ENCODE results near the gene SPATA21. TPM values are rescaled to one million over a fixed set of nuclear protein-coding genes. Genes with fewer than 3 reads are reported as not detected.
"Not testable (repeated sequence)": the region's sequence is repeated elsewhere in the genome, so short reads cannot be mapped to it uniquely, and the experiment has no call there.

Gene SPATA21
- total and polyA plus RNA-seq, 10 of the 15 experiments (the other 5 are each of a cell fraction or from before 2014, with no cell fraction given): 0.05 to 1.1 (median 0.24) TPM; not detected in 1

DNA sequence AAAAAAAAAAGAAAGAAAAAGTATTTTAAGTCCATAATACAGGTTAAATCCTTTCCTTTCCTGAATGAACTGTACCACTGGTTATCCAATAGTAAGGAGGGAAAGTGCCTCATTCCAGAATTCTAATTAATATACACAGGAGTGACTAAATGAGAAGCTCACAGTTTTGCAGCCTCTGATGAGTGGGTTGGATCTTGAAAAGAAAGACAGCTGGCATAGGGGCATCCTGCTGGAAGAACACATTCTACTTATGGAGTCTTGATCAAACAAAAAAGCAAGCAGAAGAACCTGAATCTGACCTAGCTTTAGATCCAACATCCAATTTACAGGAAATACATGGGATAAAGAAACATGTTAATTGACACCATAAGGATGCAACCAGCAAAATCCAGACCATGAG, 49.8 kb upstream of the SPATA21 start:
- intact Hi-C loops (cut with micrococcal nuclease; ENCODE audit: unreplicated experiment); H2AFZ ChIP-seq (ENCODE audit: control insufficient read depth, low read depth, low read length); H3K79me2 ChIP-seq (ENCODE audit: control insufficient read depth, insufficient read depth, low read length); H3K4me3 ChIP-seq; H3K9ac ChIP-seq (ENCODE audit: control insufficient read depth, insufficient read depth, low read length); BruUV-seq (replicated peaks); CTCF ChIA-PET; H3K4me2 ChIP-seq (ENCODE audit: control insufficient read depth, insufficient read depth); H3K36me3 ChIP-seq (ENCODE audit: control insufficient read depth in 2 of 2, insufficient read depth in 2 of 2, low read length in 1 of 2); RAD21 ChIA-PET (ENCODE audit: unreplicated experiment); H4K20me1 ChIP-seq (ENCODE audit: control insufficient read depth, insufficient read depth); H3K27ac ChIP-seq (ENCODE audit: control insufficient read depth, insufficient read depth); DNase-seq (ENCODE audit: low read depth, low spot score); ATAC-seq; H3K27me3 ChIP-seq (replicated peaks in 1 of 2; ENCODE audit: control insufficient read depth in 2 of 2, insufficient read depth in 2 of 2, low read length in 1 of 2); FAIRE-seq; H3K4me1 ChIP-seq (ENCODE audit: control insufficient read depth, insufficient read depth, low read length); POLR2A ChIA-PET; in situ Hi-C loops (cut with MboI); H3K9me3 ChIP-seq (replicated peaks; ENCODE audit: control insufficient read depth, insufficient read depth, low read length); SMC1A ChIA-PET (ENCODE audit: uncharacterized antibody, unreplicated experiment): not testable (repeated sequence)

DNA sequence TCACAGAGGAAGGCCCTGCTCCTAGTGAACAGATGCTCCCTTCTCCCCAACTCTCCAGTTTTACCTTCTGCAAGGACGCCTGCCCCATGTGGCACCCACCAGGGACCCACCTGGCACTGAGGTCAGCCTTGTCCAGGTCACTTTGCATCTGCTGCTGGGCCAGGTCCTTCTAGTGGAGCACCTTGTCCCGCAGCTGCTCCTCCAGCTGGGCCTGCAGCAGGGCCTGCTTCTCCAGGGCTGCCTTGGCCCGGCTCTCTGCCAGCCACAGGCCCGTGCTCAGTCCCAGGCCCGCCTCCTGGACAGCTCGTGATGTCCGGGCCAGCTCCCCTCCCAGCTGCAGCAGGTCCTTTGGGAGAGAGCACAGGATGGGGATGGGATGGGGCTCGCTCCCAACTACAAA, 49.1 kb upstream of the SPATA21 start:
- 63% methylated on average over 8 of the region's 8 CpGs for WGBS (ENCODE audit: insufficient coverage, insufficient replicate concordance, low lambda C conversion rate, missing lambda C conversion rate)
- H3K4me3 ChIP-seq; H3K79me2 ChIP-seq (ENCODE audit: control insufficient read depth, insufficient read depth, low read length); H3K4me1 ChIP-seq (ENCODE audit: control insufficient read depth, insufficient read depth, low read length); H3K4me2 ChIP-seq (ENCODE audit: control insufficient read depth, insufficient read depth); DNase-seq (ENCODE audit: low read depth, low spot score); ATAC-seq; H3K36me3 ChIP-seq (ENCODE audit: control insufficient read depth in 2 of 2, insufficient read depth in 2 of 2, low read length in 1 of 2); H4K20me1 ChIP-seq (ENCODE audit: control insufficient read depth, insufficient read depth); H3K27me3 ChIP-seq (replicated peaks in 1 of 2; ENCODE audit: control insufficient read depth in 2 of 2, insufficient read depth in 2 of 2, low read length in 1 of 2); intact Hi-C loops (cut with micrococcal nuclease; ENCODE audit: unreplicated experiment); in situ Hi-C loops (cut with MboI); SMC1A ChIA-PET (ENCODE audit: uncharacterized antibody, unreplicated experiment); H3K9me3 ChIP-seq (replicated peaks; ENCODE audit: control insufficient read depth, insufficient read depth, low read length); H2AFZ ChIP-seq (ENCODE audit: control insufficient read depth, low read depth, low read length); POLR2A ChIA-PET; BruUV-seq (replicated peaks); RAD21 ChIA-PET (ENCODE audit: unreplicated experiment); CTCF ChIA-PET; H3K9ac ChIP-seq (ENCODE audit: control insufficient read depth, insufficient read depth, low read length); H3K27ac ChIP-seq (ENCODE audit: control insufficient read depth, insufficient read depth); FAIRE-seq: not testable (repeated sequence)

DNA sequence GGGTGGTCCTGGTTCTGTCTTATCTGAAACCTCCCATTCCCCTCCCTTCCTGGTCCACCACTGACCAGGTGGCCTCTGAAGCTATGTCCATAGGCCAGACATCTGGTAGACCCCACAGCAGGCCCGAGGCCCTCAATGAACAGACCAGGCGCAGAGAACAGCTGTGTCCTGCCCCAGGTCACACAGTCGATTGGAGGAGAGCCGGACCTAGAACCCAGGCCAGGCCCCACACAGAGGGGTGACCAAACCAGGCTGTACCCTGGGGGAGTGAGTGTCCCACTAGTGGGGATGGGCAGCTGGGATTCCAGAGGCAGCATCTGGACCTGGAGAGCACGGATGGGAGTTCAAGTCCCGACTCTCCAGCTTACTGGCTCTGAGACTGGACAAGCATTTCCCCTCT, 47.7 kb upstream of the SPATA21 start:
- SMC1A ChIA-PET (ENCODE audit: uncharacterized antibody, unreplicated experiment): no interaction called here
- H3K36me3 ChIP-seq (ENCODE audit: control insufficient read depth in 2 of 2, insufficient read depth in 2 of 2, low read length in 1 of 2): no peaks in the 10 kb centered on the region
- intact Hi-C loops (cut with micrococcal nuclease; ENCODE audit: unreplicated experiment) (no loop called here), in situ Hi-C loops (cut with MboI) (no loop called here)
- H3K27ac ChIP-seq (ENCODE audit: control insufficient read depth, insufficient read depth): no peak overlapping the region
- CTCF ChIA-PET: no interaction called here
- RAD21 ChIA-PET (ENCODE audit: unreplicated experiment): no interaction called here
- no peak overlapping the region for H2AFZ ChIP-seq (ENCODE audit: control insufficient read depth, low read depth, low read length)
- ATAC-seq (no peak), DNase-seq (ENCODE audit: low read depth, low spot score) (no peak), FAIRE-seq (no peak)
- no peaks in the 10 kb centered on the region for H3K4me1 ChIP-seq (ENCODE audit: control insufficient read depth, insufficient read depth, low read length)
- H3K4me3 ChIP-seq: no peak overlapping the region
- H3K79me2 ChIP-seq (ENCODE audit: control insufficient read depth, insufficient read depth, low read length): no peaks in the 10 kb centered on the region
- no TSS peak for BruUV-seq (replicated peaks)
- H3K4me2 ChIP-seq (ENCODE audit: control insufficient read depth, insufficient read depth): no peak overlapping the region
- H3K9me3 ChIP-seq (replicated peaks; ENCODE audit: control insufficient read depth, insufficient read depth, low read length): no peaks in the 10 kb centered on the region
- no peak overlapping the region for H3K9ac ChIP-seq (ENCODE audit: control insufficient read depth, insufficient read depth, low read length)
- WGBS (ENCODE audit: insufficient coverage, insufficient replicate concordance, low lambda C conversion rate, missing lambda C conversion rate): 55% methylated on average over 6 of the region's 6 CpGs
- H4K20me1 ChIP-seq (ENCODE audit: control insufficient read depth, insufficient read depth): no peaks in the 10 kb centered on the region
- POLR2A ChIA-PET: no interaction called here
- TF ChIP-seq STAT1 (conservative IDR thresholded peaks at IDR 0.05) (no peak), PAX5 (IDR thresholded peaks at IDR 0.05; ENCODE audit: borderline replicate concordance, low read depth, low read length) (no peak), RCOR1 (conservative IDR thresholded peaks at IDR 0.05; ENCODE audit: low read depth, low read length) (no peak)
- TF ChIP-seq, protein P1, sequence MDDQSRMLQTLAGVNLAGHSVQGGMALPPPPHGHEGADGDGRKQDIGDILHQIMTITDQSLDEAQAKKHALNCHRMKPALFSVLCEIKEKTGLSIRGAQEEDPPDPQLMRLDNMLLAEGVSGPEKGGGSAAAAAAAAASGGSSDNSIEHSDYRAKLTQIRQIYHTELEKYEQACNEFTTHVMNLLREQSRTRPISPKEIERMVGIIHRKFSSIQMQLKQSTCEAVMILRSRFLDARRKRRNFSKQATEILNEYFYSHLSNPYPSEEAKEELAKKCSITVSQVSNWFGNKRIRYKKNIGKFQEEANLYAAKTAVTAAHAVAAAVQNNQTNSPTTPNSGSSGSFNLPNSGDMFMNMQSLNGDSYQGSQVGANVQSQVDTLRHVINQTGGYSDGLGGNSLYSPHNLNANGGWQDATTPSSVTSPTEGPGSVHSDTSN (IDR thresholded peaks at IDR 0.05; ENCODE audit: insufficient replicate concordance, low read depth, low read length): no peak
- TF ChIP-seq, protein P2, sequence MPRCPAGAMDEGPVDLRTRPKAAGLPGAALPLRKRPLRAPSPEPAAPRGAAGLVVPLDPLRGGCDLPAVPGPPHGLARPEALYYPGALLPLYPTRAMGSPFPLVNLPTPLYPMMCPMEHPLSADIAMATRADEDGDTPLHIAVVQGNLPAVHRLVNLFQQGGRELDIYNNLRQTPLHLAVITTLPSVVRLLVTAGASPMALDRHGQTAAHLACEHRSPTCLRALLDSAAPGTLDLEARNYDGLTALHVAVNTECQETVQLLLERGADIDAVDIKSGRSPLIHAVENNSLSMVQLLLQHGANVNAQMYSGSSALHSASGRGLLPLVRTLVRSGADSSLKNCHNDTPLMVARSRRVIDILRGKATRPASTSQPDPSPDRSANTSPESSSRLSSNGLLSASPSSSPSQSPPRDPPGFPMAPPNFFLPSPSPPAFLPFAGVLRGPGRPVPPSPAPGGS (IDR thresholded peaks at IDR 0.05; ENCODE audit: borderline replicate concordance, insufficient read depth, low read depth, low read length, poor library complexity, severe bottlenecking): no peak
- no peaks in the 10 kb centered on the region for H3K27me3 ChIP-seq (replicated peaks in 1 of 2; ENCODE audit: control insufficient read depth in 2 of 2, insufficient read depth in 2 of 2, low read length in 1 of 2)

Measured in GM12878 (cell line).